Epithelial cell of proximal tubule (primary cell): ENCODE results near the gene HAL. TPM values are rescaled to one million over a fixed set of nuclear protein-coding genes. Genes with fewer than 3 reads are reported as not detected.

ENCODE experiments used
- DNase-seq: peaks from one replicate; pipeline ENCODE4 v3.0.0-alpha.2; 2011; ENCODE audit warnings: low read depth
- H3K4me3 ChIP-seq: 2 replicates; pipeline ENCODE4 v1.5.1; 2011; ENCODE audit warnings: low read depth, mild to moderate bottlenecking, low read length
- total RNA-seq: library from RNA; depleted of rRNA; stranded (reverse); fragments of >200 nt; gene quantifications from 2 replicates; pipeline ENCODE4 v1.2.3, GENCODE V29; 2015
- TF ChIP-seq, protein P1 (sequence below): conservative IDR thresholded peaks from 2 replicates; pipeline ENCODE4 v1.5.1; 2012; ENCODE audit warnings: low read depth, mild to moderate bottlenecking, low read length

Gene HAL
- total RNA-seq, 1 donor from 2014 or later = 0.23 TPM

DNA sequence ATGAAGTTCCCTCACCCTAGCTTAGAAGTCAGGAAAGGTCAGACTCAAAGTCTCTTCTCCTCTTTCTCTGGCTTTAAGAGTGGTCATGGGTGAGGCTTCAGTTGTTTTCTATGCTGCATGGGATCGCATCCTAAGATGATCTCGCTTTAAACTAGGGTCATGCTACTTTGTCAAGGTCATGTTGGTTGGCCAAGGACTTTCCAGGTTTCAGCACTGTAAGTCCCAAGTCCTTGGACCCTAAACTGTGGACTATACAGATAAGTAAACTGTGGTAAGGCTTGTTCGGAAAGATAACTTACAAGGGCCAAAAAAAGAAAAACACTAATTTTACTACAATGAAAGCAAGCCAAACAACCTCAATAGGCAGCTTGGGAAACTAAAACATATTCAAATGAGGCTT, 17.4 kb downstream of the HAL start:
- DNase-seq = no peak
- H3K4me3 ChIP-seq = no peak overlapping the region
- TF ChIP-seq, protein P1, sequence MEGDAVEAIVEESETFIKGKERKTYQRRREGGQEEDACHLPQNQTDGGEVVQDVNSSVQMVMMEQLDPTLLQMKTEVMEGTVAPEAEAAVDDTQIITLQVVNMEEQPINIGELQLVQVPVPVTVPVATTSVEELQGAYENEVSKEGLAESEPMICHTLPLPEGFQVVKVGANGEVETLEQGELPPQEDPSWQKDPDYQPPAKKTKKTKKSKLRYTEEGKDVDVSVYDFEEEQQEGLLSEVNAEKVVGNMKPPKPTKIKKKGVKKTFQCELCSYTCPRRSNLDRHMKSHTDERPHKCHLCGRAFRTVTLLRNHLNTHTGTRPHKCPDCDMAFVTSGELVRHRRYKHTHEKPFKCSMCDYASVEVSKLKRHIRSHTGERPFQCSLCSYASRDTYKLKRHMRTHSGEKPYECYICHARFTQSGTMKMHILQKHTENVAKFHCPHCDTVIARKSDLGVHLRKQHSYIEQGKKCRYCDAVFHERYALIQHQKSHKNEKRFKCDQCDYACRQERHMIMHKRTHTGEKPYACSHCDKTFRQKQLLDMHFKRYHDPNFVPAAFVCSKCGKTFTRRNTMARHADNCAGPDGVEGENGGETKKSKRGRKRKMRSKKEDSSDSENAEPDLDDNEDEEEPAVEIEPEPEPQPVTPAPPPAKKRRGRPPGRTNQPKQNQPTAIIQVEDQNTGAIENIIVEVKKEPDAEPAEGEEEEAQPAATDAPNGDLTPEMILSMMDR = no peak

DNA sequence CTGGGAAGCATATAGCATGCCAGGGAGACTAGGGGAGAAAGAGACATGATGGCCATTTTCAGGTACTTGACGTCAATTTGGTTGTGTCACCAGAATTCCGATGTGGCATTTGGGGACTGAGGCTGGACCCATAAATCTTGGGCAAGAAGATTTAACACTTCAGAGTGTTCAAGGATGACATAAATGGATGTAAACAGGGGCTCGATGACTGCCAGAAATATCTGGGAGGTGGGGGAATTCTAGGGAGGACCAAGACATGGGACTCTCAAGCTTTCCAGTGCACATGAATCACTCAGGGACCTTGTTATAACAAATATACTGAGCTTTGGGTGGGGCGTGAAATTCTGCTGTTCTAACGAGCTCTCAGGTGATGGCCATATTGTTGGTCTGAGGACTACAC, 17.8 kb downstream of the HAL start:
- TF ChIP-seq, protein P1 = no peak
- DNase-seq = no peak
- H3K4me3 ChIP-seq = no peak overlapping the region

DNA sequence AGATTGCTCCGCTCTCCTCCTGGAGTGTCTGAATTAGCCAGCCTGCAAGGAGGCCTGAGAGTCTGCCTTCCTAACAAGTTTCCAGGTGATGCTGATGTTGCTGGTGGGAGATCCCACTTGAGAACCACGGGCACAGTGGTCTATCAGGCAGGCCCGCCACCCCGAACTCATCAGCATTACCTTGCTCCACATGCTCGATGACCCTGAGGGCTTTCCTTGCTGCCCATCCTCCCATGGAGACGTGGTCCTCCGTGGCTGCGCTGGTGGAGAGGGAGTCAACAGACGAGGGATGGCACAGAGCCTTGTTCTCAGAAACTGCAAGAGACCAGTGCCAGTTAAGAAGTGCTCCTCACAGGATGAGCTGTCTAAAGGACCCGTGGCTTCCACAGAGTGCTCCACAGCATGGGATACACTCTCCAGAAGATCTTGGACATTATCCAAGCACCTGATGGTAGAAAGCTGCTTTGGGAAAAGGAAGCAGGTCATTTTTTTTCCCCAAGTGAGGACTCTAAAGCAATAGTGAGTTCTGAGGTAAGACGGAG, 18.3 kb downstream of the HAL start:
- TF ChIP-seq, protein P1 = no peak
- no peak overlapping the region for H3K4me3 ChIP-seq
- DNase-seq = no peak

DNA sequence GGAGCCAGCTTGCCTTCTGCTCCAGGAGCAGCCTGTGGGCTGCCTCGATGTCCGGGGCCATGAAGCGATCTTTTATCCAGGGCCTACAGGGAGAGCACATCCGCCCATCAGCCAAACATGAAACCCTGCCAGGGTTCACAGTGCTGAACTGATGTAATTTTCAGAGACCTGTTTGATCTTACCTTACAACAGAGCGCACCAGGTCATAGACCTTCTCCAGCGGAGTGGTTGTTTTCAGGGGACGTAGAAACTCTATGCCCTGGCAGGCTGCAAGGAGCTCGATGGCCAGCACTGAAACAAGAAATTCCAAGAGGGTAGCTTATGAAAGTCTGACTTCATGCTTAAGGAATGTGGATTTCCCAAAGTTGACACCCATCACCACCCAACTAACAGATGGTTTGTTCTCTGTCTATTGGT, 19.7 kb downstream of the HAL start:
- H3K4me3 ChIP-seq = no peak overlapping the region
- TF ChIP-seq, protein P1 = no peak
- no peak for DNase-seq

DNA sequence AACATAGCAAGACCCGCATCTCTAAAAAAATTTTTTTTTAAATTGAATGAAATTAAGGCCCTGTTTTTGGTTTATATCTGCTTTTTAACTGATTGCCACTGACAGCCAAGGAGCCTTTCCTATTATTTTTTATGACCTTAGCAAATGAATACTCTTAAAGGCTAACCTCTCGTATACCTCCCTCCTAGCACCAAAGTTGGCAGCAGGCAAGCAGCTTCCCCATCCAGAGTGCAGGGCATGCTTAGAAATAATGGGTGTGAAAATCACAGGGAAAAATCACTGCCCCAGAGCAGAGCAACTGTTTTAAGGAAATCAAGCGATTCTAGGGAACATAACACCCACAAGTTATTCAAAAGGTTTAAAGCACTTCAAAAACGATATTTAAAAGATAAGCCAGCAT, 20.7 kb downstream of the HAL start:
- TF ChIP-seq, protein P1 = no peak
- H3K4me3 ChIP-seq = no peak overlapping the region
- DNase-seq = no peak

DNA sequence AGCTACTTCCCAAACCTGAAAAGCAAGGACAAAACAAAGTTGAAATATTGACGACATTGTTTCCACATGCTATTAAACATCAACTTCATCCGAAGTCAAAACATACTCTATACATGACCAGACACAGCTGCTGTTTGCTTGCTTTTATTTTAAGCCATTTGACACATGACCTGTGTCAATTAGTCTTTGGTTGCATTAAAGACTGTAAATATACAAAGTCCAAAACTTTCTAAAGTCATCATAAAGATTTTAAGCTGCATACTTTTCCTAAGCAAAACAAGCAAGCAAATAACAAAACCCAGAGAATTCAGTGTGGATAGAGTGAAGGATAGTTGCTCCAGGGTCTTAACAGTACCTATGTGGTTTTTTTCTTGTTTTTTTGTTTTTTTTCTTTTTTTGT, 21.8 kb downstream of the HAL start:
- H3K4me3 ChIP-seq = no peak overlapping the region
- DNase-seq = no peak
- TF ChIP-seq, protein P1 = no peak

DNA sequence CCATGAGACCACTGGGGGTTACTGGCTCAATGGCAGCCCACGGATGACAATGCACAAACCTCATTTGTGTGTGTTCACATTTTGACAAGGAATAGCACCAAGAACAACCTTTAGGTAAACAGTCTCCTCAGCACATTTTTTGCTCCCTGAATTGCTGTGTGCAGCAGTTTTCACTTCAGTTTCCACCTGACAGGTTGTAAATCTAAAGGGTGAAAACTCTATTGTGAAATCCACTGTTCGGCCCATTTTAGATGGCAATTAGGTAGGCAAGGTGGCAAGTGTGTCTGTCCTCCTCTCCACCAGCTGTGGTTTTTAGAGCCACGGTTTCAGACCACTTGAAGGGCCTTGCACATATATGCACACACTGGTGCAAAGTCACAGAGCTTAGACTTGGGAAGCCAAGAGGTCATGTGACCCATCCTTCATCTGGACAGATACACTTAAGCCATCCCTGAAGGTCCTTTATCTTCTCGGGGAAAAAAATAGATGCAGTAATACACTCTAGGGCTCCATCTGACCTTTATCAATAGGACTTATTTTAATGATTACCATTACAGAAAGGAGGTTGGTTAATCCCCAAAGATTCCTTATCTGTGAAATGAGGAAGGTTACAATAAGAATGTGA, 23.2 kb downstream of the HAL start:
- no peak for DNase-seq
- TF ChIP-seq, protein P1 = no peak
- H3K4me3 ChIP-seq = no peak overlapping the region
